C4-2B (cell line): ENCODE data around the gene CNOT3.

Experiments used
- ZFX ChIP-seq: fragments of 450-650 bp; IDR thresholded peaks from 2 replicates; pipeline ENCODE4 v1.6.1; 2017
- TF ChIP-seq, protein P1 (sequence below): fragments of 450-650 bp; conservative IDR thresholded peaks from 2 replicates; pipeline ENCODE4 v1.5.1; 2017; ENCODE audit warnings: mild to moderate bottlenecking

DNA sequence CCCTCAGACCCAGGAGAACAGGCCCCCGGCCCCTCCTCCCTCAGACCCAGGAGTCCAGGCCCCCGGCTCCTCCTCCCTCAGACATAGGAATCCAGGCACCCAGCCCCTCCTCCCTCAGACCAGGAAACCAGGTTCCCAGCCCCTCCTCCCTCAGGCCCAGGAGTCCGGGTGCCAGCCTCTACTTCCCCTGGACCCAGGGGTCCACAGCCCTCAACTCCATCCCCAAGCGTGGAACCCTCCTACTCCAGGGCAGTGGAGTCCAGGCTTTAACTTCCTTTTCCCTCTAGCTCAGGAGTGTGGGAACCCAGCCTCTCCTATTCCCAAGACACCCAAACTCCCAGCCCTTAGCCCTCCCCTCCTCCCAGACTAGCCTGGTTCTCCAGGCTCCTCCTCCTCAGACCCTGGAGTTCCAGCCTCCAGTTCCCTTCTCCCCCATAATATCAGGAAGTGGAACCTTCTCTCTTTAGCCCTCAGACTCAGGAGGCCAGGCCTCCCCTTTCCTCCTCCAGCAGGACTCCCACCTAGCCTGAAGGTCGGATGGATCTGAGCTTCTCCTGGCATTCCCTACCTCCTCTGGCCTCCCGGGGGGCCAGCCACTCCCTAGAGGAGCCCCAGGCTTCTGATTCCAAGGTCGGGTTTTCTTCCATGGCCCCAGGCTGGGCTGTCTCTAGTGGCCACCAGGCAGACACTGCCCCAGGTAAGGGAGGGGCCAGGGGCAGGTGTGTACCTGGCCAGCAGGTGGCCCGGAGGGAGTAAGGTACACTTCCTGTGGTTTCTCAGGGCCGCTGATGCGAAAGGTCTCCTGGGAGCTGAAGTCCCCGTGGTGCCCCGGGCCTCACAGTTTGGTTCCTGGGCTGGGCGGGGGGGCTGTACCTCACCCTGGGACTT, 35.2 kb downstream of the CNOT3 start, which contains the start of gene TMC4:
- TF ChIP-seq, protein P1, sequence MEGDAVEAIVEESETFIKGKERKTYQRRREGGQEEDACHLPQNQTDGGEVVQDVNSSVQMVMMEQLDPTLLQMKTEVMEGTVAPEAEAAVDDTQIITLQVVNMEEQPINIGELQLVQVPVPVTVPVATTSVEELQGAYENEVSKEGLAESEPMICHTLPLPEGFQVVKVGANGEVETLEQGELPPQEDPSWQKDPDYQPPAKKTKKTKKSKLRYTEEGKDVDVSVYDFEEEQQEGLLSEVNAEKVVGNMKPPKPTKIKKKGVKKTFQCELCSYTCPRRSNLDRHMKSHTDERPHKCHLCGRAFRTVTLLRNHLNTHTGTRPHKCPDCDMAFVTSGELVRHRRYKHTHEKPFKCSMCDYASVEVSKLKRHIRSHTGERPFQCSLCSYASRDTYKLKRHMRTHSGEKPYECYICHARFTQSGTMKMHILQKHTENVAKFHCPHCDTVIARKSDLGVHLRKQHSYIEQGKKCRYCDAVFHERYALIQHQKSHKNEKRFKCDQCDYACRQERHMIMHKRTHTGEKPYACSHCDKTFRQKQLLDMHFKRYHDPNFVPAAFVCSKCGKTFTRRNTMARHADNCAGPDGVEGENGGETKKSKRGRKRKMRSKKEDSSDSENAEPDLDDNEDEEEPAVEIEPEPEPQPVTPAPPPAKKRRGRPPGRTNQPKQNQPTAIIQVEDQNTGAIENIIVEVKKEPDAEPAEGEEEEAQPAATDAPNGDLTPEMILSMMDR: no peak; the same call in 1 of the 2 replicates
- no peak for TF ChIP-seq ZFX
